Heart right ventricle (tissue), 16 donors: ENCODE results near the gene COX8A. TPM values are rescaled to one million over a fixed set of nuclear protein-coding genes. Genes with fewer than 3 reads are reported as not detected.

Experiments
- ATAC-seq, 8 donors: fragments of 200-7000 bp; cut with Tn5 transposase; one replicate each; pipeline ENCODE4 v1.9.1; 2020; ENCODE audit warnings: mild to moderate bottlenecking in 8 of 8, moderate library complexity in 8 of 8, moderate number of reproducible peaks in 1 of 8
- DNase-seq, 2 donors: peaks; one replicate each; pipeline ENCODE4 v3.0.0-alpha.2; 2020
- H3K27ac ChIP-seq, 10 donors: fragments of 200-600 bp; sonication (generic) in 2 of 10; one replicate each; pipeline versions ENCODE4 v1.5.0 to v1.8.0; 2020 to 2022; ENCODE audit warnings: mild to moderate bottlenecking in 3 of 10
- H3K27me3 ChIP-seq, 7 donors: fragments of 200-600 bp; one replicate each; pipeline ENCODE4 v1.8.0; 2021 to 2022; ENCODE audit warnings: mild to moderate bottlenecking in 2 of 7
- H3K36me3 ChIP-seq, 9 donors: fragments of 200-600 bp; sonication (generic) in 1 of 9; one replicate each; pipeline versions ENCODE4 v1.5.0 to v1.8.0; 2020 to 2022; ENCODE audit warnings: mild to moderate bottlenecking in 2 of 9
- H3K4me1 ChIP-seq, 9 donors: fragments of 200-600 bp; sonication (generic) in 1 of 9; one replicate each; pipeline versions ENCODE4 v1.5.0 to v1.8.0; 2020 to 2022; ENCODE audit warnings: mild to moderate bottlenecking in 4 of 9
- H3K4me3 ChIP-seq, 10 donors: fragments of 200-600 bp; sonication (generic) in 2 of 10; one replicate each; pipeline versions ENCODE4 v1.5.0 to v1.8.0; 2020 to 2022; ENCODE audit warnings: mild to moderate bottlenecking in 7 of 10, moderate library complexity in 2 of 10
- H3K9me3 ChIP-seq, 11 donors: fragments of 200-600 bp in 10 of 11; sonication (generic) in 2 of 11; one replicate each; pipeline versions ENCODE4 v1.5.0 to v1.8.0; 2013 to 2022; ENCODE audit warnings: mild to moderate bottlenecking in 2 of 11, control low read depth in 1 of 11, moderate library complexity in 1 of 11
- CTCF ChIP-seq, 9 donors: fragments of 200-600 bp; sonication (generic) in 2 of 9; IDR thresholded peaks; one replicate each; pipeline versions ENCODE4 v1.5.0 to v1.8.0; 2021 to 2022; ENCODE audit warnings: antibody characterized with exemption in 9 of 9, mild to moderate bottlenecking in 5 of 9, moderate library complexity in 1 of 9
- WGBS, 2 donors: extraction: QIAGEN DNeasy Blood & Tissue Kit; methylation state at CpG; one replicate each; pipeline ENCODE4 v1.1.7; 2013; ENCODE audit warnings: inconsistent platforms in 1 of 2; 5-methylcytosine and 5-hydroxymethylcytosine counted together
- intact Hi-C, 10 donors: fragments of 100-400 bp; cut with DNase I; formaldehyde crosslinking; loops; one replicate each; pipeline versions ENCODE4 v1.11.1 to v1.14.2; 2022
- polyA plus RNA-seq, 2 donors: library from polyadenylated mRNA; stranded (reverse); fragments of 200-250 nt; gene quantifications; one replicate each; pipeline ENCODE4 v1.2.3, GENCODE V29; 2013
- total RNA-seq, 10 donors: library from RNA; stranded (reverse); fragmentation: NEBNext Ultra II Directional in 3 of 10; extraction: Animal tissue kit (Norgen Biotek cat#: 25700) in 3 of 10; gene quantifications; one replicate each; pipeline versions ENCODE4 v1.2.1 to v1.2.4, GENCODE V29; 2021 to 2023
- donor health status: Arrhythmogenic right ventricular cardiomyopathy.
- donor health status: ischemic (EF 13 %, LVEDD 7.1; RV severe dilation, severe dysfunction).
- donor health status: healthy with polysubstance abuse.
- donor health status: DM: no; HTN: yes; CAD: no.
- donor health status: DM: no; HTN: no; CAD: no.
- donor health status: ischemic (EF 25% LVEDD 6.9; RV normal size, moderate dysfunction).
- donor health status: ischemic (EF 25% LVEDD 5.7; RV mildly dilated, moderate dysfunction).
- donor health status: healthy.
- donor health status: DM: yes; HTN: yes; CAD: no.
- donor health status: Ischemic cardiomyopathy.
- donor health status: ischemic (EF 35%, LVEDD 5.7; RV mildly dilated, moderate dysfunction).
- donor health status: nonischemic (EF 11% LVEDD 7.7; RV severe dilation, severe dysfunction).
- donor health status: DM: yes; HTN: yes; CAD: no.
- donor health status: PGD.
- donor health status: ischemic (EF 29% LVEDD 5.4; RV normal size, mild dysfunction).
- donor health status: nonischemic (EF 23%, LVEDD 6.1; RV moderate dilation, normal function).

COX8A gene
- total and polyA plus RNA-seq, 12 donors, result 868 to 2,481 (median 1,100) TPM

GRCh38 chr11:63933459-63933858 is 41.0 kb upstream of the COX8A start:
- Histone ChIP-seq H3K27ac (peak overlapping the region in 2 of 10 donors; percentile 2 to 5), H3K27me3 (no peaks in the 10 kb centered on the region), H3K4me3 (no peak overlapping the region), H3K36me3 (no peaks in the 10 kb centered on the region), H3K9me3 (no peaks in the 10 kb centered on the region), H3K4me1 (peaks cover 0 to 11% (median 6%) of the 10 kb centered on the region in 9 donors)
- no peak for DNase-seq
- WGBS, 2 donors, result 42 to 50% methylated on average over 1 of the region's 1 CpG
- peak in 5 of 8 donors; percentile 10 to 63 (median 31) for ATAC-seq
- intact Hi-C loops, result no loop called here
- no peak for TF ChIP-seq CTCF (IDR thresholded peaks at IDR 0.05)

GRCh38 chr11:63937713-63938478 is 36.5 kb upstream of the COX8A start:
- Histone ChIP-seq H3K4me3 (peak overlapping the region; percentile 53 to 92 (median 72)), H3K27ac (peak overlapping the region in 9 of 10 donors; percentile 53 to 83 (median 76)), H3K36me3 (no peaks in the 10 kb centered on the region), H3K27me3 (no peaks in the 10 kb centered on the region), H3K4me1 (peaks cover 0 to 38% (median 23%) of the 10 kb centered on the region in 9 donors), H3K9me3 (no peaks in the 10 kb centered on the region)
- TF ChIP-seq CTCF (IDR thresholded peaks at IDR 0.05), result no peak
- DNase-seq, result no peak
- intact Hi-C loops, result loop anchor here in 2 of 10 donors (2.0 kb wide), 3 partner anchors 17 to 65 kb away; no protein-coding TSS in a partner anchor
- 25 to 26% methylated on average over 30 of the region's 30 CpGs for WGBS, 2 donors
- peak in 6 of 8 donors; percentile 1 to 31 (median 6) for ATAC-seq

- Histone ChIP-seq H3K9me3 (no peaks in the 10 kb centered on the region), H3K27ac (peak within 1 kb of the TSS; percentile 49 to 83 (median 75)), H3K27me3 (no peaks in the 10 kb centered on the region), H3K36me3 (no peaks in the 10 kb centered on the region), H3K4me1 (peaks cover 0 to 38% (median 23%) of the 10 kb centered on the region in 9 donors), H3K4me3 (peak within 1 kb of the TSS; percentile 53 to 92 (median 72))
- ATAC-seq (peak; percentile 93 to 96 (median 95)), DNase-seq (peak; percentile 86 to 91)
- 0 to 1% methylated on average over 73 to 91 of the region's 92 CpGs for WGBS, 2 donors
- intact Hi-C loops, result loop anchor here in 2 of 10 donors (2.0 kb wide), 3 partner anchors 18 to 66 kb away; no protein-coding TSS in a partner anchor
- TF ChIP-seq CTCF (IDR thresholded peaks at IDR 0.05), result peak in 5 of 9 donors; percentile 6 to 26 (median 12)
Observed at GRCh38 chr11:63938479-63939396, 35.7 kb upstream of the COX8A start, which contains the start of gene NAA40. TSS of gene NAA40 (plus strand) at chr11:63939002. CDS start at chr11:63939097, 95 bp downstream.
